22Rv1 (cell line): Measurements from ENCODE around the gene USP35.

Experiments used
- ZFX ChIP-seq: fragments of 450-650 bp; IDR thresholded peaks from 2 replicates; pipeline ENCODE4 v1.6.1; 2017; ENCODE audit warnings: antibody characterized with exemption, borderline replicate concordance
- TF ChIP-seq, protein P1 (sequence below): fragments of 450-650 bp; IDR thresholded peaks from 2 replicates; pipeline ENCODE4 v1.5.1; 2017; ENCODE audit warnings: mild to moderate bottlenecking

DNA sequence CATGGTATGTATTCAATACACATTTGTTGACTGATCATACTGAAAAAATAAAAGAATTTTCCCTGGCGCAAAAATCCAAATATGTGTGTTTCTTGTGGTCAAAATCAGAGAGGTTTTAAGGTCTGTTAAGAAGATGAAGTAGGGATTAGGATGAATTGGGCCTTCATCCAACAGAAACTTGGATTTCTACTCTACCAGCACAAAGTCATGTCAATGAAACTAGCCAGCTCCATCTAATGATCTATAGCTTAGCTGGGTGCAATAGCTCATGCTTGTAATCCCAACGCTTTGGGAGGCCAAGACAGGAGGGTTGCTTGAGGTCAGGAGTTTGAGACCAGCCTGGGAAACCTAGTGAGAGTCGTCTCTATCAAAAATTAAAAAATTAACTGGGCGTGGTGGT, 65.5 kb downstream of the USP35 start:
- TF ChIP-seq, protein P1, sequence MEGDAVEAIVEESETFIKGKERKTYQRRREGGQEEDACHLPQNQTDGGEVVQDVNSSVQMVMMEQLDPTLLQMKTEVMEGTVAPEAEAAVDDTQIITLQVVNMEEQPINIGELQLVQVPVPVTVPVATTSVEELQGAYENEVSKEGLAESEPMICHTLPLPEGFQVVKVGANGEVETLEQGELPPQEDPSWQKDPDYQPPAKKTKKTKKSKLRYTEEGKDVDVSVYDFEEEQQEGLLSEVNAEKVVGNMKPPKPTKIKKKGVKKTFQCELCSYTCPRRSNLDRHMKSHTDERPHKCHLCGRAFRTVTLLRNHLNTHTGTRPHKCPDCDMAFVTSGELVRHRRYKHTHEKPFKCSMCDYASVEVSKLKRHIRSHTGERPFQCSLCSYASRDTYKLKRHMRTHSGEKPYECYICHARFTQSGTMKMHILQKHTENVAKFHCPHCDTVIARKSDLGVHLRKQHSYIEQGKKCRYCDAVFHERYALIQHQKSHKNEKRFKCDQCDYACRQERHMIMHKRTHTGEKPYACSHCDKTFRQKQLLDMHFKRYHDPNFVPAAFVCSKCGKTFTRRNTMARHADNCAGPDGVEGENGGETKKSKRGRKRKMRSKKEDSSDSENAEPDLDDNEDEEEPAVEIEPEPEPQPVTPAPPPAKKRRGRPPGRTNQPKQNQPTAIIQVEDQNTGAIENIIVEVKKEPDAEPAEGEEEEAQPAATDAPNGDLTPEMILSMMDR, result no peak
- TF ChIP-seq ZFX, result no peak
